Caco-2 (cell line): ENCODE measurements around the gene KLK1. TPM values are rescaled to one million over a fixed set of nuclear protein-coding genes. Genes with fewer than 3 reads are reported as not detected.

ENCODE experiments used
- BruUV-seq: library from RNA; stranded (reverse); fragments of 400-500 nt; replicated peaks from 2 replicates; lab custom pipeline; 2021; lab: Mats Ljungman, UMichigan
- CTCF ChIA-PET: fragments of 300-600 bp; sonication (Branson Sonifier 250); formaldehyde crosslinking; loops from one replicate; lab custom pipeline; 2022; ENCODE audit warnings: antibody characterized with exemption; lab: Charles Lee
- POLR2A ChIA-PET: fragments of 300-600 bp; sonication (Branson Sonifier 250); formaldehyde crosslinking; loops from one replicate; lab custom pipeline; 2022; ENCODE audit warnings: antibody characterized with exemption; lab: Charles Lee
- DNase-seq, 2 experiments: peaks; one replicate each; pipeline versions ENCODE4 v3.0.0 to v3.0.0-alpha.2; 2020 to 2022
- H3K27me3 ChIP-seq: replicated peaks from 2 replicates; pipeline ENCODE4 v1.6.0; 2011; ENCODE audit warnings: low read length; ENCODE audit not compliant: control insufficient read depth, insufficient read depth
- H3K36me3 ChIP-seq: 2 replicates; pipeline ENCODE4 v1.5.1; 2011; ENCODE audit warnings: low read length; ENCODE audit not compliant: control insufficient read depth, insufficient read depth
- H3K4me1 ChIP-seq: fragments of 250-450 bp; sonication (Bioruptor Pico); 2 replicates; pipeline ENCODE4 v1.5.1; 2020; ENCODE audit warnings: mild to moderate bottlenecking
- H3K4me3 ChIP-seq: 2 replicates; pipeline ENCODE4 v1.5.1; 2011; ENCODE audit warnings: low read depth, mild to moderate bottlenecking, control low read depth, low read length
- H3K9me3 ChIP-seq: fragments of 250-450 bp; sonication (Bioruptor Pico); 2 replicates; pipeline ENCODE4 v1.5.1; 2020; ENCODE audit warnings: mild to moderate bottlenecking, moderate library complexity
- H3K27ac Mint-ChIP-seq: one replicate; pipeline ENCODE4 v1.8.0; 2022; ENCODE audit warnings: mixed read lengths; ENCODE audit not compliant: unreplicated experiment
- H3K27me3 Mint-ChIP-seq: one replicate; pipeline ENCODE4 v1.8.0; 2022; ENCODE audit warnings: mixed read lengths; ENCODE audit not compliant: insufficient read depth, unreplicated experiment
- H3K36me3 Mint-ChIP-seq: one replicate; pipeline ENCODE4 v1.8.0; 2022; ENCODE audit warnings: mild to moderate bottlenecking, mixed read lengths; ENCODE audit not compliant: insufficient read depth, unreplicated experiment
- H3K4me1 Mint-ChIP-seq: one replicate; pipeline ENCODE4 v1.8.0; 2022; ENCODE audit warnings: low read depth, mixed read lengths; ENCODE audit not compliant: unreplicated experiment
- H3K4me3 Mint-ChIP-seq: one replicate; pipeline ENCODE4 v1.8.0; 2022; ENCODE audit warnings: mild to moderate bottlenecking, moderate library complexity, mixed read lengths; ENCODE audit not compliant: unreplicated experiment
- H3K9me3 Mint-ChIP-seq: one replicate; pipeline ENCODE4 v1.8.0; 2022; ENCODE audit warnings: mixed read lengths; ENCODE audit not compliant: unreplicated experiment
- CTCF ChIP-seq, 2 experiments: fragments of 200-600 bp in 1 of 2; IDR thresholded peaks; 1 replicate in 1 of 2; 2 replicates in 1 of 2; pipeline versions ENCODE4 v1.5.1 to v1.8.0; 2011 to 2022; ENCODE audit warnings: antibody characterized with exemption in 1 of 2, control low read depth in 1 of 2, inconsistent platforms in 1 of 2, low read depth in 1 of 2, low read length in 1 of 2, mild to moderate bottlenecking in 1 of 2, moderate library complexity in 1 of 2; ENCODE audit not compliant: insufficient read depth in 1 of 2, severe bottlenecking in 1 of 2, unreplicated experiment in 1 of 2
- intact Hi-C: fragments of 100-400 bp; cut with micrococcal nuclease; formaldehyde crosslinking; loops from one replicate; pipeline ENCODE4 v1.10.0; 2022; ENCODE audit not compliant: unreplicated experiment
- total RNA-seq: library from RNA; stranded (reverse); gene quantifications from 2 replicates; pipeline ENCODE4 v1.2.3, GENCODE V29; 2022

The KLK1 gene
- total RNA-seq, 1 experiment from 2014 or later, result 0.73 TPM

GRCh38 chr19:50835103-50835784 lies 11.7 kb upstream of the KLK1 start:
- H3K27ac Mint-ChIP-seq, result no peak overlapping the region
- ChIA-PET CTCF (no interaction called here), POLR2A (interaction anchor here (1.2 kb wide), 1 partner anchor 30 kb away, joined by 3 read pairs; no protein-coding TSS in a partner anchor)
- H3K36me3 Mint-ChIP-seq, result peaks cover 18% of the 10 kb centered on the region
- no peak for TF ChIP-seq CTCF (IDR thresholded peaks at IDR 0.05; ENCODE audit: insufficient read depth in 1 of 2, low read depth in 1 of 2, low read length in 1 of 2, severe bottlenecking in 1 of 2, unreplicated experiment in 1 of 2)
- BruUV-seq, result TSS peak; percentile 35
- Histone ChIP-seq H3K4me3 (peak overlapping the region; percentile 76), H3K9me3 (no peaks in the 10 kb centered on the region), H3K27me3 (no peaks in the 10 kb centered on the region), H3K36me3 (no peaks in the 10 kb centered on the region), H3K4me1 (peaks cover 4% of the 10 kb centered on the region; the same call in 1 of the 2 replicates)
- peak overlapping the region; percentile 91 for H3K4me3 Mint-ChIP-seq
- peak in 1 of 2 experiments; percentile 44 for DNase-seq
- peaks cover 6% of the 10 kb centered on the region for H3K4me1 Mint-ChIP-seq
- H3K9me3 Mint-ChIP-seq, result no peaks in the 10 kb centered on the region
- peaks cover 12% of the 10 kb centered on the region for H3K27me3 Mint-ChIP-seq
- intact Hi-C loops, result no loop called here

- no peak for TF ChIP-seq CTCF (IDR thresholded peaks at IDR 0.05; ENCODE audit: insufficient read depth in 1 of 2, low read depth in 1 of 2, low read length in 1 of 2, severe bottlenecking in 1 of 2, unreplicated experiment in 1 of 2)
- Mint-ChIP-seq H3K27ac (no peak overlapping the region), H3K36me3 (peaks cover 18% of the 10 kb centered on the region), H3K4me3 (no peak overlapping the region), H3K9me3 (no peaks in the 10 kb centered on the region), H3K27me3 (peaks cover 12% of the 10 kb centered on the region), H3K4me1 (peaks cover 6% of the 10 kb centered on the region)
- no peaks in the 10 kb centered on the region for H3K27me3 ChIP-seq
- DNase-seq, result no peak
- POLR2A ChIA-PET, result no interaction called here
- BruUV-seq, result no TSS peak
- intact Hi-C loops, result no loop called here
- no peak overlapping the region for H3K4me3 ChIP-seq
- no peaks in the 10 kb centered on the region for H3K9me3 ChIP-seq
- CTCF ChIA-PET, result no interaction called here
- H3K36me3 ChIP-seq, result no peaks in the 10 kb centered on the region
- peaks cover 4% of the 10 kb centered on the region; the same call in 1 of the 2 replicates for H3K4me1 ChIP-seq
These were observed 10.2 kb upstream of the KLK1 start for GRCh38 chr19:50833802-50834167.

- H3K4me1 ChIP-seq, result peaks cover 4% of the 10 kb centered on the region; the same call in 1 of the 2 replicates
- no peak for DNase-seq
- H3K4me3 Mint-ChIP-seq, result no peak within 1 kb of the TSS
- no peak within 1 kb of the TSS for H3K4me3 ChIP-seq
- H3K36me3 Mint-ChIP-seq, result peaks cover 18% of the 10 kb centered on the region
- TF ChIP-seq CTCF (IDR thresholded peaks at IDR 0.05; ENCODE audit: insufficient read depth in 1 of 2, low read depth in 1 of 2, low read length in 1 of 2, severe bottlenecking in 1 of 2, unreplicated experiment in 1 of 2), result no peak
- no peak within 1 kb of the TSS for H3K27ac Mint-ChIP-seq
- ChIA-PET CTCF (no interaction called here), POLR2A (no interaction called here)
- H3K27me3 ChIP-seq, result no peaks in the 10 kb centered on the region
- H3K4me1 Mint-ChIP-seq, result peaks cover 6% of the 10 kb centered on the region
- no peaks in the 10 kb centered on the region for H3K9me3 Mint-ChIP-seq
- no TSS peak for BruUV-seq
- H3K9me3 ChIP-seq, result no peaks in the 10 kb centered on the region
- intact Hi-C loops, result no loop called here
- no peaks in the 10 kb centered on the region for H3K36me3 ChIP-seq
- H3K27me3 Mint-ChIP-seq, result peaks cover 12% of the 10 kb centered on the region
These were observed 9.7 kb upstream of the KLK1 start, which contains the start of gene KLK15 for GRCh38 chr19:50833117-50833801. Gene KLK15 (minus strand): TSS chr19:50833574. CDS start chr19:50831492, 2,082 bp downstream.
